ENCODE results near the gene FOSL1. TPM values are rescaled to one million over a fixed set of nuclear protein-coding genes. Genes with fewer than 3 reads are reported as not detected.

The FOSL1 gene
- total RNA-seq, 4 donors from 2014 or later, result 1.5 to 15.2 (median 2.8) TPM

GRCh38 chr11:65895482-65895981 lies 4.7 kb downstream of the FOSL1 start:
- TF ChIP-seq CTCF (IDR thresholded peaks at IDR 0.05; ENCODE audit: low read depth), result no peak

- no peak for TF ChIP-seq CTCF (IDR thresholded peaks at IDR 0.05; ENCODE audit: low read depth)
These were observed 6.1 kb downstream of the FOSL1 start for GRCh38 chr11:65894034-65894591.

- no peak for TF ChIP-seq CTCF (IDR thresholded peaks at IDR 0.05; ENCODE audit: low read depth)
These were observed 7.4 kb downstream of the FOSL1 start for GRCh38 chr11:65892661-65893317.

- no peak for TF ChIP-seq CTCF (IDR thresholded peaks at IDR 0.05; ENCODE audit: low read depth)
These were observed 8.7 kb downstream of the FOSL1 start for GRCh38 chr11:65891219-65892136.

GRCh38 chr11:65890324-65891218 lies 9.6 kb downstream of the FOSL1 start, which contains the start of gene CCDC85B:
Gene CCDC85B (plus strand): TSS chr11:65890673. CDS start chr11:65890784, 111 bp downstream.
- TF ChIP-seq CTCF (IDR thresholded peaks at IDR 0.05; ENCODE audit: low read depth), result no peak

GRCh38 chr11:65888163-65888814 lies 11.9 kb downstream of the FOSL1 start, which contains the start of gene FIBP:
Gene FIBP (minus strand): TSS chr11:65888471. CDS start chr11:65888418, 53 bp downstream.
- TF ChIP-seq CTCF (IDR thresholded peaks at IDR 0.05; ENCODE audit: low read depth), result no peak
